ENCODE measurements around the gene MOGAT3. TPM values are rescaled to one million over a fixed set of nuclear protein-coding genes. Genes with fewer than 3 reads are reported as not detected.

Gene MOGAT3
- total RNA-seq (2014; rRNA removed; shearing (Covaris generic)), result 0.52 and 1.00 TPM in 2 replicates

DNA sequence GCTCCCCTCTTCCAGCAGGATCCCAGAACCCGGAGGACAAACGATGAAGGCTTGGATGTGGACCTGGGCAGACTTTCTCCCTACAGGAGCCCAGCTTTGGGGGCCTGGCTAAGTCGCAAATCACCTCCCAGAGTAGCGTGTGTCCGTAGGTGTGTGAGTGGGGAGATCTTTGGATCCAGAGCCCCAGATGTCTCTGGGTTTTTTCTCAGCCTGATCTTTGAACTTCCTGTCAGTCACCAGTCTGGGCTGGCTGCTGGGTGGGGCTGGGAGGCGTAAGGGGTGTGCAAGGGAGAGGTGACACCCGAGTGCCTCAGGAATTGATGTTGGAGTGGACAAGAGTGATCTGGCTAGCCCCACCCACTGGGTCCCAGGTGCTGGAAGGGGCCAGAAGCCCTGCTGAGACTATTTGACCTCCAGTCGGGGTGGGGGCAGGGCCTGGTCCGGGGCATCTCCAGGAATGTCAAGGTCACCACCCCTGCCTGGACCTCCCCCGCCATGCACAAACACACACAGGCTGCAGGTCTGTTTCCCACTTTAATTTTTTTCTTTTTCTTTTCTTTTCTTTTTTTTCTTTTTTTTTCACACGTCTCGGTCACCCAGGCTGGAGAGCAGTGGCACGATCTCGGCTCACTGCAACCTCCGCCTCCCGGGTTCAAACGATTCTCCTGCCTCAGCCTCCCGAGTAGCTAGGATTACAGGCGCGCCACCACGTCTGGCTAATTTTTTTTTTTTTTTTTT lies at the start of gene MOGAT3:
MOGAT3 (minus strand) TSS at position 175 of the 738 bp plus-strand sequence. CDS start 182 bp downstream, outside the sequence.
- peak; percentile 80 for DNase-seq
- Histone ChIP-seq H3K4me3 (ENCODE audit: insufficient read depth, low read depth, low read length) (peak within 1 kb of the TSS; percentile 59), H3K36me3 (replicated peaks; ENCODE audit: control insufficient read depth, insufficient read depth, low read length) (no peaks in the 10 kb centered on the region), H3K27me3 (ENCODE audit: control insufficient read depth, insufficient read depth, low read length) (peaks cover 13% of the 10 kb centered on the region)

GRCh38 chr7:101250324-101250723 lies 49.5 kb upstream of the MOGAT3 start:
- no peak for DNase-seq
- Histone ChIP-seq H3K36me3 (replicated peaks; ENCODE audit: control insufficient read depth, insufficient read depth, low read length) (no peaks in the 10 kb centered on the region; the same call in 1 of the 2 replicates), H3K27me3 (ENCODE audit: control insufficient read depth, insufficient read depth, low read length) (no peaks in the 10 kb centered on the region), H3K4me3 (ENCODE audit: insufficient read depth, low read depth, low read length) (no peak overlapping the region)

GRCh38 chr7:101248276-101248675 lies 47.4 kb upstream of the MOGAT3 start:
- H3K27me3 ChIP-seq (ENCODE audit: control insufficient read depth, insufficient read depth, low read length), result no peaks in the 10 kb centered on the region
- H3K4me3 ChIP-seq (ENCODE audit: insufficient read depth, low read depth, low read length), result no peak overlapping the region
- DNase-seq, result peak; percentile 43
- H3K36me3 ChIP-seq (replicated peaks; ENCODE audit: control insufficient read depth, insufficient read depth, low read length), result no peaks in the 10 kb centered on the region; the same call in 1 of the 2 replicates

GRCh38 chr7:101245147-101245668 lies 44.4 kb upstream of the MOGAT3 start:
- Histone ChIP-seq H3K36me3 (replicated peaks; ENCODE audit: control insufficient read depth, insufficient read depth, low read length) (0 out of 2 replicates have a peak, but pooled peaks cover 2% of the 10 kb centered on the region), H3K27me3 (ENCODE audit: control insufficient read depth, insufficient read depth, low read length) (no peaks in the 10 kb centered on the region), H3K4me3 (ENCODE audit: insufficient read depth, low read depth, low read length) (peak overlapping the region; percentile 84)
- peak; percentile 98 for DNase-seq

DNA sequence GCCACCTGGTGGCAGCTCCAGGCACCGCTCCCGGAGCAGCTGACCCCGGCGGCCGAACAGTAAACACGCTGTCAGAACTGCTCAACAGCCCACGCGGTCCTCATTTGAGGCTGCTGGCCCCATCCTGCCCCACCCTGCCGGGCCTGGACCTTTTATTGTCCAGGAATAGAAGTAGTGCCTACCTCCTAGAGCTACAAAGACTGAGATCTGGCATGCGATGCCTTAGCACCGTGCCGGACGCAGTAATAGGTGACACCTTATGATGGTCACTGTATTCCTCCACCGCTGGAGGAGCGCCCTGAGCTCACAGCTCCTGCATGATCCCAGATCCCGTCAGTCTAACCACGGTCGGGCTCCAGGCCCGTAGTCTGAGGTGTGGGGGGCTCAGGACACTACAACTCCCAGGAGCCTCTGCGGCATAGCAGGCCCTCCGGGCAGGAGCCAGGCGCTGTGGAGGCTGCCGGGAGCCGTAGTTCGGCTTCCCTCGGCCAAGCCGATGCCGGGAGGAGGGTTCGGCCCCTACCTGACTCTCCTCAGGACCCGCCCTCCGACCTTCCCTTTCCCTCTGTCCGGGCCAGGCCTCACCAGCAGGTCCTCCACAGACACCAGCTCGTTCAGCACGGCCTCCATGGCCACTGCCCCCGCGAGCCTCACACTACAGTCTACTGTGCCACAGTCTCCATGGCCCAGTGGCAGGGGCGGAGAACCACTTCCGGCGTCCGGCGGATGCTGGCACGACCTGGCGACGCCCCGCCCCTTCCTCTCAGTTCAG lies 43.7 kb upstream of the MOGAT3 start, which contains the start of gene FIS1:
FIS1 (minus strand) TSS at position 707 of the 772 bp plus-strand sequence; CDS start at position 630, 77 bp downstream.
- DNase-seq, result peak; percentile 95
- Histone ChIP-seq H3K27me3 (ENCODE audit: control insufficient read depth, insufficient read depth, low read length) (no peaks in the 10 kb centered on the region), H3K36me3 (replicated peaks; ENCODE audit: control insufficient read depth, insufficient read depth, low read length) (0 out of 2 replicates have a peak, but pooled peaks cover 3% of the 10 kb centered on the region), H3K4me3 (ENCODE audit: insufficient read depth, low read depth, low read length) (peak within 1 kb of the TSS; percentile 84)

GRCh38 chr7:101243646-101244374 lies 43.0 kb upstream of the MOGAT3 start:
- Histone ChIP-seq H3K27me3 (ENCODE audit: control insufficient read depth, insufficient read depth, low read length) (no peaks in the 10 kb centered on the region), H3K4me3 (ENCODE audit: insufficient read depth, low read depth, low read length) (peak overlapping the region; percentile 84), H3K36me3 (replicated peaks; ENCODE audit: control insufficient read depth, insufficient read depth, low read length) (0 out of 2 replicates have a peak, but pooled peaks cover 3% of the 10 kb centered on the region)
- peak; percentile 96 for DNase-seq

DNA sequence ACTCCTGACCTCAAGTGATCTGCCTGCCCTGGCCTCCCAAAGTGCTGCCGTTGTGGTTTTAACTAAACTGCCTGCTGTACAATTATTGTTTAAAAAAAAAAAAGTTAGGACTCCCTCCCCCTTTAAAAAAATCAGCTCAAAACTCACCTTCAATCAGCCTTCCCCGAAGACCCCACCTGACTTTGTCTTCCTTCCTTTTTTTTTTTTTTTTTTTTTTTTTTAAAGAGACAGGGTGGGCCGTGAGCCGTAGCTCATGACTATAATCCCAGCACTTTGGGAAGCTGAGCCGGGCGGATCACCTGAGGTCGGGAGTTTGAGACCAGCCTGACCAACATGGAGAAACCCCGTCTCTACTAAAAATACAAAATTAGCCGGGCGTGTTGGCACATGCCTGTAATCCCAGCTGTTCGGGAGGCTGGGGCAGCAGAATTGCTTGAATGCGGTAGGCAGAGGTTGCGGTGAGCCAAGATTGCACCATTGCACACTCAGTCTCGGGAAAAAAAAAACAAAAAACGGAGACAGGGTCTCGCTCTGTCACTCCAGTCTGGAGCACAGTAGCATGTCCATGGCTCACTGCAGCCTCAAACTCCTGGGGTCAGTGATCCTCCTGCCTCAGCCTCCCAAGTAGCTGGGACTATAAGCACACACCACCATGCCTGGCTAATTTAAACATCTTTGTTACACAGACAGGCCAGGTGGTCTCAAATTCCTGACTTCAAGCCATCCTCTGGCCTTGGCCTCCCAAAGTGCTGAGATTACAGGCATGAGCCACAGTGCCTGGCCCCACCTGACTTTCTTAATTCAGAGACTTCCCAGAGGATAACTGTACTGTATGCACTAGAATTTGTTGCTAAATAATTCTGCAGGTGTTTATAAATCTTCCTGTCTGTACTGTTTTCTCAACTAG lies 40.9 kb upstream of the MOGAT3 start:
- H3K27me3 ChIP-seq (ENCODE audit: control insufficient read depth, insufficient read depth, low read length), result no peaks in the 10 kb centered on the region
- no peak overlapping the region for H3K4me3 ChIP-seq (ENCODE audit: insufficient read depth, low read depth, low read length)
- peaks cover 3% of the 10 kb centered on the region; the same call in 1 of the 2 replicates for H3K36me3 ChIP-seq (replicated peaks; ENCODE audit: control insufficient read depth, insufficient read depth, low read length)
- no peak for DNase-seq

GRCh38 chr7:101241015-101241363 lies 40.2 kb upstream of the MOGAT3 start:
- Histone ChIP-seq H3K36me3 (replicated peaks; ENCODE audit: control insufficient read depth, insufficient read depth, low read length) (peaks cover 3% of the 10 kb centered on the region; the same call in 1 of the 2 replicates), H3K27me3 (ENCODE audit: control insufficient read depth, insufficient read depth, low read length) (no peaks in the 10 kb centered on the region), H3K4me3 (ENCODE audit: insufficient read depth, low read depth, low read length) (no peak overlapping the region)
- DNase-seq, result no peak

- peak; percentile 26 for DNase-seq
- Histone ChIP-seq H3K4me3 (ENCODE audit: insufficient read depth, low read depth, low read length) (no peak overlapping the region), H3K36me3 (replicated peaks; ENCODE audit: control insufficient read depth, insufficient read depth, low read length) (peaks cover 3% of the 10 kb centered on the region; the same call in 1 of the 2 replicates), H3K27me3 (ENCODE audit: control insufficient read depth, insufficient read depth, low read length) (no peaks in the 10 kb centered on the region)
These were observed 39.6 kb upstream of the MOGAT3 start for GRCh38 chr7:101240226-101241014.

DNA sequence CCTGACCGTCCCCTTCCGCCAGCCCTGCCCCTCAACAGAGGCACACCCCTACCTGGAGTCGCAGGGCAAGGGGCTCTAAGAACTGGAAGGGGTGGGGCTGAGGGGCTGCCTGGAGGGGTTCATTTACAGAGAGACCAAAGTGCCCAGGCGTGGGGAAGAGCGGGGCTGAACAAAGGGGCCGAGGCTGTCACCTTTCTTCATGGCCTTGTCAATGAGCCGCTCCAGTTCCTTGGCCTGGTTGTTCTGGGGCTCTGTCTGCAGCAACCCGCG lies 39.0 kb upstream of the MOGAT3 start:
- peak; percentile 34 for DNase-seq
- H3K27me3 ChIP-seq (ENCODE audit: control insufficient read depth, insufficient read depth, low read length), result no peaks in the 10 kb centered on the region
- no peak overlapping the region for H3K4me3 ChIP-seq (ENCODE audit: insufficient read depth, low read depth, low read length)
- H3K36me3 ChIP-seq (replicated peaks; ENCODE audit: control insufficient read depth, insufficient read depth, low read length), result peaks cover 3% of the 10 kb centered on the region; the same call in 1 of the 2 replicates

DNA sequence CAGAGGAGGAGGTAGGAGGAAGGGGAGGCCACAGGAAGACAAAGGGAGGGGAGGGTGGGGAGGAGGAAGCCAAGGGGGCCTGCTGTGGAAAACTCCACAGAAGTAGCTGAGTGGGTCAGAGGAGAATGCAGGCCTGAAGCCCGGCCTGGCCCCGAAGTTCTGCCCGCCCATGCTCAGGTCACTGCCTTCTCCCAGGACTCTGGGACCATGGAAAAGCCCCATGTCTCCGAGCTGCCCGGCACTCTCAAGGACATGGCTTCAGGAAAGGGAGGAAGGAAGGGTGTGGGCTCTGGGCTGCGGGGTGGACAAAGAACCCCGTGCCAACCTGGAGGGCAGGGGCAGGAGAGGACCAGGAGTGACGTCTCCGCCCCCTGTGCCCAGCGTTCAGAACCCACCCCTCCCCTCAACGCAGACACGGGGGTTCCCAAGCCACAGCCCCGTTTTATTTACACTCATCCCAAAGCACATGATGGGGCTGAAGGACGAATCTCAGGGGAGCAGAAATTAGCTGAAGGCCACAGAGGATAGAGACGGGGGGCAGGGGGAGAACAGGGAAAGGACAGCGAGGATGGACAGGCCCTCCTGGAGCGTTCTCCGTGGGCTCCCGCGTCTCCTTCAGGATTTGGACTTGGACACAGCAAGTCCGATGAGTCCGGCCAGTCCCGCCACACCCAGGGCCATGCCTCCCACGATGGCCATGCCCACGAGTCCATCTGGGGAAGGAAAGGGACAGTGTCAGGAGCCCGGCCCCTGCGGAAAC lies 38.5 kb upstream of the MOGAT3 start:
- no peaks in the 10 kb centered on the region for H3K27me3 ChIP-seq (ENCODE audit: control insufficient read depth, insufficient read depth, low read length)
- H3K36me3 ChIP-seq (replicated peaks; ENCODE audit: control insufficient read depth, insufficient read depth, low read length), result peaks cover 3% of the 10 kb centered on the region; the same call in 1 of the 2 replicates
- no peak overlapping the region for H3K4me3 ChIP-seq (ENCODE audit: insufficient read depth, low read depth, low read length)
- DNase-seq, result no peak
